CD4-positive, alpha-beta T cell treated with Interleukin-21 for 1 hour (primary cell): ENCODE measurements around the gene GIN1.
"Not testable (repeated sequence)": the region's sequence is repeated elsewhere in the genome, so short reads cannot be mapped to it uniquely, and the experiment has no call there.

Source experiments
- DNase-seq: peaks from one replicate; pipeline ENCODE4 v3.0.0-alpha.2; 2020

GIN1 gene

GRCh38 chr5:103108086-103108485, 11.9 kb downstream of the GIN1 start:
- DNase-seq: no peak

GRCh38 chr5:103102234-103102633, 17.7 kb downstream of the GIN1 start:
- DNase-seq: no peak

GRCh38 chr5:103101079-103101750, 18.7 kb downstream of the GIN1 start:
- no peak for DNase-seq

- no peak for DNase-seq
Observed at GRCh38 chr5:103098993-103099392, 20.9 kb downstream of the GIN1 start.

GRCh38 chr5:103094737-103095136, 25.2 kb downstream of the GIN1 start:
- no peak for DNase-seq

- DNase-seq: no peak
Observed at GRCh38 chr5:103093727-103094126, 26.2 kb downstream of the GIN1 start.

GRCh38 chr5:103092676-103093075, 27.3 kb downstream of the GIN1 start:
- DNase-seq: no peak

GRCh38 chr5:103090791-103091190, 29.1 kb downstream of the GIN1 start:
- no peak for DNase-seq

- DNase-seq: no peak
Observed at GRCh38 chr5:103089272-103089671, 30.7 kb downstream of the GIN1 start.

- no peak for DNase-seq
Observed at GRCh38 chr5:103086547-103086946, 33.4 kb downstream of the GIN1 start.

GRCh38 chr5:103079796-103080195, 40.1 kb downstream of the GIN1 start:
- no peak for DNase-seq

- no peak for DNase-seq
Observed at GRCh38 chr5:103075442-103075841, 44.5 kb downstream of the GIN1 start.

GRCh38 chr5:103073500-103073899, 46.4 kb downstream of the GIN1 start:
- not testable (repeated sequence) for DNase-seq

GRCh38 chr5:103066326-103066725, 53.6 kb downstream of the GIN1 start:
- no peak for DNase-seq

GRCh38 chr5:103060424-103060954, 59.4 kb downstream of the GIN1 start:
- no peak for DNase-seq

- DNase-seq: no peak
Observed at GRCh38 chr5:103059525-103059924, 60.4 kb downstream of the GIN1 start.

GRCh38 chr5:103057208-103058130, 62.5 kb downstream of the GIN1 start:
- no peak for DNase-seq

GRCh38 chr5:103046706-103047105, 73.2 kb downstream of the GIN1 start:
- DNase-seq: not testable (repeated sequence)

GRCh38 chr5:103041071-103041676, 78.8 kb downstream of the GIN1 start:
- DNase-seq: peak; percentile 37

GRCh38 chr5:103037673-103038455, 82.1 kb downstream of the GIN1 start:
- no peak for DNase-seq

- DNase-seq: no peak
Observed at GRCh38 chr5:103036601-103037000, 83.3 kb downstream of the GIN1 start.
